Measurements from ENCODE around the gene CDK12.
"Not testable (repeated sequence)": the region's sequence is repeated elsewhere in the genome, so short reads cannot be mapped to it uniquely, and the experiment has no call there.

The CDK12 gene

GRCh38 chr17:39461113-39461925 lies at the start of gene CDK12:
CDK12 (plus strand) TSS chr17:39461486; CDS start chr17:39462072, 586 bp downstream.
- peak; percentile 99 for DNase-seq (ENCODE audit: low read depth)

- no peak for DNase-seq (ENCODE audit: low read depth)
These were observed 45.1 kb upstream of the CDK12 start for GRCh38 chr17:39416141-39416540.

- DNase-seq (ENCODE audit: low read depth), result no peak
These were observed 31.7 kb upstream of the CDK12 start for GRCh38 chr17:39429600-39429999.

GRCh38 chr17:39439868-39440267 lies 21.4 kb upstream of the CDK12 start:
- DNase-seq (ENCODE audit: low read depth), result not testable (repeated sequence)

- DNase-seq (ENCODE audit: low read depth), result no peak
These were observed 18.0 kb upstream of the CDK12 start for GRCh38 chr17:39443326-39443725.

- no peak for DNase-seq (ENCODE audit: low read depth)
These were observed 13.7 kb upstream of the CDK12 start for GRCh38 chr17:39447561-39447960.

- DNase-seq (ENCODE audit: low read depth), result no peak
These were observed 11.2 kb upstream of the CDK12 start for GRCh38 chr17:39450051-39450450.

GRCh38 chr17:39450847-39451581 lies 10.3 kb upstream of the CDK12 start, which contains the start of gene MED1:
MED1 (minus strand) TSS chr17:39451263; CDS start chr17:39451062, 201 bp downstream.
- peak; percentile 99 for DNase-seq (ENCODE audit: low read depth)

GRCh38 chr17:39455919-39456318 lies 5.4 kb upstream of the CDK12 start:
- DNase-seq (ENCODE audit: low read depth), result no peak

GRCh38 chr17:39461926-39462569 lies 762 bp downstream of the CDK12 start:
- DNase-seq (ENCODE audit: low read depth), result no peak

GRCh38 chr17:39462631-39463375 lies 1.5 kb downstream of the CDK12 start:
- DNase-seq (ENCODE audit: low read depth), result peak; percentile 25

- DNase-seq (ENCODE audit: low read depth), result not testable (repeated sequence)
These were observed 3.4 kb downstream of the CDK12 start for GRCh38 chr17:39464639-39465181.

GRCh38 chr17:39468610-39469009 lies 7.3 kb downstream of the CDK12 start:
- DNase-seq (ENCODE audit: low read depth), result not testable (repeated sequence)

GRCh38 chr17:39473310-39473709 lies 12.0 kb downstream of the CDK12 start:
- DNase-seq (ENCODE audit: low read depth), result no peak

GRCh38 chr17:39479631-39480030 lies 18.3 kb downstream of the CDK12 start:
- DNase-seq (ENCODE audit: low read depth), result not testable (repeated sequence)

GRCh38 chr17:39483506-39483905 lies 22.2 kb downstream of the CDK12 start:
- DNase-seq (ENCODE audit: low read depth), result no peak

GRCh38 chr17:39484178-39484577 lies 22.9 kb downstream of the CDK12 start:
- no peak for DNase-seq (ENCODE audit: low read depth)

GRCh38 chr17:39485555-39485954 lies 24.3 kb downstream of the CDK12 start:
- peak; percentile 96 for DNase-seq (ENCODE audit: low read depth)

GRCh38 chr17:39486242-39486641 lies 25.0 kb downstream of the CDK12 start:
- DNase-seq (ENCODE audit: low read depth), result peak; percentile 78

GRCh38 chr17:39487490-39487889 lies 26.2 kb downstream of the CDK12 start:
- not testable (repeated sequence) for DNase-seq (ENCODE audit: low read depth)

GRCh38 chr17:39487946-39488345 lies 26.7 kb downstream of the CDK12 start:
- DNase-seq (ENCODE audit: low read depth), result peak; percentile 27
